GM19455 (cell line): Measurements from ENCODE around the gene C2CD2L.
A peak's percentile ranks its signal among the peaks of the same experiment; 100 is the strongest.
"Not testable (repeated sequence)": the region's sequence is repeated elsewhere in the genome, so short reads cannot be mapped to it uniquely, and the experiment has no call there.

Source experiments
- ATAC-seq: cut with Tn5 transposase; IDR thresholded peaks from one replicate; pipeline ENCODE4 v1.9.1; 2021; ENCODE audit not compliant: unreplicated experiment

C2CD2L gene

DNA sequence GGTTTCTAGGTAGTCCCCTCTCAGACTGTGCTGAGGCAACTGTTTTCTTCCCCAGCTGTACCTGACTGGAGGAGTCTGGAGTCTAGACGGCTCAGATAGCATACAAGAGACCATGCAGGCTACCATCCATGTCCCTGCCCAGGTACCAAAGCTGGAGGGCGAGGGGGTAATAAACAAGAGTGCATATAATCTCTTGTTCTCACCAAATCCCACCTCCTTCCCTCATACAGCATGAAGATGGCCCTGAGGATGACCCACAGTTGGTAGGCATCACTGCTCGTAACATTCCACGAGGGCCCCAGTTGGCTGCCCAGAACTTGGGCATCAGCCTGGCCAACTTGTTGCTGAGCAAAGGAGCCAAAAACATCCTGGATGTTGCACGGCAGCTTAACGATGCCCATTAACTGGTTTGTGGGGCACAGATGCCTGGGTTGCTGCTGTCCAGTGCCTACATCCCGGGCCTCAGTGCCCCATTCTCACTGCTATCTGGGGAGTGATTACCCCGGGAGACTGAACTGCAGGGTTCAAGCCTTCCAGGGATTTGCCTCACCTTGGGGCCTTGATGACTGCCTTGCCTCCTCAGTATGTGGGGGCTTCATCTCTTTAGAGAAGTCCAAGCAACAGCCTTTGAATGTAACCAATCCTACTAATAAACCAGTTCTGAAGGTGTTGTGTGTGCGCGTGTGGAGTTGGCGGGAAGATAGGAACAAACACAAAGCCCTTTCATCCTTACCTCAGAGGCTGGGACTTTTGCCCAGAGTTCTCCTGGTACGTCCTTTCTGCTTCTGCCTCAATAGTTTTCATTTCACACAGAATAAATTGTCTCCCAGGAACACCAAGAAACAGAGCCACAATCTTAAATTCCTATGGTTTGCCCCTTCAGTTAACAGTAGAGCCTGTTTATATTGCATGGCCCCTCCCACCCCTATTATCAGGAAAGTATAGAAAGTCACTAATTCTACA lies 14.0 kb upstream of the C2CD2L start:
- ATAC-seq = no peak

DNA sequence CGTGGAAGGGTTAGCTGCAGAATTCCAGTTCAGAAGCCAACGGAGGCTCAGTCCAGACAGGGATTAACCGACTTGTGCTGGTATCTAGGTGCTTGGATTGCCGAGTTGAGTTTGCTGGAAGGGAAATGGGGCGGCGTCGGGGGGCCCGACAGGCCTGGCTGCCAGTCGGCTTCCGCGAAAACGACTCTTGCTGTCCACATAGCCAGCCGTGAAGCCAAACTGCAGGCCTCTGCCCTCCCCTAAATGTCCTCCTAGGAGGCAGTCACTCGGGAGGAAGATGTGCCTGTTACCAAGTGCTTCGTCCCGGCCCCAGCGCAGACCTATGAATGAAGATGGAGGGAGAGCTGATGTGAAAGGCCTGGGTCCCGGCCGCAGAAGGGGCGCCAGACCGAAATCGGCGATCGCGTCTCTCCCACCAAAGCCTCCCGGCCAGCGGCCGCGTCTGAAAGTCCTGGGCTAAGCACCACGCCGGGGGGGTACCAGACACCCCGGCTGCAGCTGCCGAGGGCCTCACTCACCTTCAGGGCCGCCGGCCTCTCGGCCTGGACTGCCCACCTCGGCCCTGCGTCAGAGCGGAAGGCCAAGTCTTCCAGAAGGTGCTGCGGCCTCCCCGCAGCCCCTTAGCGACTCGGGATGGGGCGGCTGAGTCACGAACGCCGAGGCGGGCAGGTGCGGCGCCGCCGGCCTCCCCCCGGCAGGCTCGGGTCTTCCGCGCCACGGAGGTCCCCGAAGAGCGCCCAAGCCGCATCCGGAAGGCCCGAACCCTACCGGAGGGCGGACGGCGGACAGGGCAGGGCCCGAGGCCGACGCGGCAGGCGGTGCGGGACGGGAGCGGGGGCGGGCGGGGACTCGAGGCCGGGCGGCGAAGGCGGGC lies 13.0 kb upstream of the C2CD2L start:
- peak; percentile 3 for ATAC-seq

DNA sequence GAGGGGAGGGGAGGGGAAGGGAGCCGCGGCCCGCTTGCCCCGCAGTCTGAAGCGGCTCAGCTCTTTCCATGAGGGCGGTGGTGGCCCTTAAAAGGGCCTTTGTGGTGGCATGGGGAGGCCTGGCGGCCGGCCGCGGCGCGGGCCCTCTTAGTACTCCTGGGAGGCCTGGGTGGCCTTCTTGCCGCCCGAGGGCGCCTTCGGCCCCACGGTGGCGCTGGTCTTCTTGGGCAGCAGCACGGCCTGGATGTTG lies 12.4 kb upstream of the C2CD2L start:
- peak; percentile 35 for ATAC-seq

DNA sequence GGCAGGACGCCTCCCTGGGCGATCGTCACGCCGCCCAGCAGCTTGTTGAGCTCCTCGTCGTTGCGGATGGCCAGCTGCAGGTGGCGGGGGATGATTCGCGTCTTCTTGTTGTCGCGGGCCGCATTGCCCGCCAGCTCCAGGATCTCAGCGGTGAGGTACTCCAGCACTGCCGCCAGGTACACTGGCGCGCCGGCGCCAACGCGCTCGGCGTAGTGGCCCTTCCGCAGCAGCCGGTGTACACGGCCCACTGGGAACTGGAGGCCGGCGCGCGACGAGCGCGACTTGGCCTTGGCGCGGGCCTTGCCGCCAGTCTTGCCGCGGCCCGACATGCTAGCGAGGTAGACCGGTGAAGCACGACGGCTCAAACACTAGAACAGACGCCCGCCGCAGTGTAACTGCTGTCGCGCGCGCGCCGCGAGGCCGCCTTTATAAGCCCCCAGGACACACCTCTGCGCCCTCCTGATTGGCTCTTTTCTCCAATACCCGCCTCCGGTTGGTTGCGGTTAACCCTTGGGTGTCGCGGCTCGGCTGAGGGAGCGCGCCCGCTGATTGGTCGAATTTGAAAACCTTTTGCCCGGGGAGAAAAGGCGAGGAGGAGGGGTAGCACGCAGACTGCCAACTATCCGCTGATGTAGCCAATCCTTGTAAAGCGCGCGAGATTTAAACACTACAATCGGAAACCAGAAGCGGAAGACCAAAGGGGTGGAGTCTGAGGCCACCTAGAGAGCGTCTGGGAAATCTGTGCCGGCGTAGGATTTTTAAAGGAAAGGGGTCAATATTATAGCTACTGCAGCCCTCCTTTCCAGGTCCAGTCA lies 11.9 kb upstream of the C2CD2L start:
- peak; percentile 74 for ATAC-seq

DNA sequence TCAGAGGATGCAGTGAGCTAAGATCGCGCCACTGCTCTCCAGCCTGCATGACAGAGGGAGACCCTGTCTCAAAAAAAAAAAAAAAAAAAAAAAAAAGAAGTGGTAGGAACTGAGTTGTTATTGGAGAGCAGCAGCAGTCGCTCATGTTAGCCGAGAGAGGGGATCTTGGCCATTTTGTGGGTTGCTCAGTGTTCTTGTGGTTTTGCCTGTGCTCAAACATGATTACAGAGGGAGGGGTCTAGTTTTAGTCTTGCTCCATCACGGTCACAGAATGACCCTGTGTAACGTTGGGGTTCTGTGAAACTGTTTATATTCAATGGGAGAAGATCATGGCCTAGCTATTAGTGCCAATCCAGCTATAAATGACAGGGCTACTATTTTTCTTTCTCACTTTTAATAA lies 7.4 kb upstream of the C2CD2L start:
- no peak for ATAC-seq

DNA sequence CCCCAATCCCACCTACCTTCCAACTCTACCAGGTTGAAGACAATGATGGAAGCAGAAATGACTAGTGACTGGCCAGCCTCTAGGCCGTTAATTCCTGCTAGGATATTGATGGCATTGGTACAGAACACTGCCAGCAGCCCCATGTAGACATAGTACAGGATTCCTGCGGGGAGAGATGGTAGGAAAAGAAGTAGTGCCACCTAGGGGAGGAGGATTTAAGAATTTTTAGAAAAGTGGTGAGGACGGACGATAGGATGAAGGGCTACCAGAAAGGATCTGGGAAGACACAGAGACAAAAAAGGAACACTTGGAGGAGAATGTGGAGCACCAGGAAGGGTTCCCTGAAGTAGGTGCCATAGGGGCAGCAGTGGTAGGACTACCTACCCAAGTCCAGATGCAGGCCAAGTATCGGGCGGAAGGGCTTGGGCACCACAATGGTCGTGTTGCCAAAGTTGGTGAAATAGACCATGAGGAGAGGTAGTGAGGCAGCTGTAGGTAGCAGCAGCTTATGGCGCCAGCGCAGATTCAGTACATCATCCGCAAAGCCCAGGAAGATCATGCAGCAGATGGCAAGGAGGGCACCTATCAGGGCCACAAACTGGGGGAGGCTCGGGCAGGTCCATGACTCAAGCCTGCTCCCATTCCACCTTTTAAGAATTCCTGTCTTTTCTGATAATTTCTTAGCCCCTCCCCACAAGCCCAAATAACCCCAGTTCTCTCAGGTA lies 6.7 kb upstream of the C2CD2L start:
- ATAC-seq = no peak

DNA sequence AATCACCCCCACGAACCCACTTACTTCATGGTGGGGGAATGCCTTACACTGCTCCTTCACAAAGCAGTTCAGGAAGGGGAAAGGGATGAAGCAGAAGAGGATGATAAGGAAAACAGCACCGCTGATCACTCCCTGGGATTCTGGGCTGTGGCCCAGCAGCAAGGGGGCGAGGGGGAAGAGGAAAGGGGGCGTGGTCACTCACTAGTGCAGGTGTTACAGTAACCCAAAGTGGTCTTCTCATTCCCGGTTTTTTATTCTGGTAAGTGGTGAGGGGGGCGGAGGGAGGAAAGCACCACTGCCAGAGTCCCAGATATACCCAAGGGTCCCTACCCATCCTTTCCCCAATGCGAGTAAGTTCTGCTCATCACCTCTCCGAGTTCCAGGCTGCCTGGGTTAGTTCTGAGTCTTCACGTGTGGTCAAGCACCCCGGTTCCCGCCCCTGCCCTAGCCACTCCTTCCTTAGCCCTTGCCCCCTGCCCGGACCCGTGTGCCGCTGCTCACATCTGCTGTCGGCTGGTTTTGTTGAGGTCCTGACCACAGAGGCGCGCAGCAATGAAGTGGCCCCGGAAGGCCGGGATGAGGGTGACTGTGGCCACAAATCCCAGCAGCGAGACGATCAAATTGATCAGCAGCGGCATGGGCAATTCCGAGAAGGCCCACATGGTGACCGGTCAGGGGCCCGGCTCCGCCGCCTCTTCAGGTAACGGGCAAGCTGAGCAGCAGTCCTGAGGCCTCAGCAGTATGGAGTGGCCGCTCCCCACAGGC lies 6.0 kb upstream of the C2CD2L start:
- ATAC-seq = peak; percentile 23

DNA sequence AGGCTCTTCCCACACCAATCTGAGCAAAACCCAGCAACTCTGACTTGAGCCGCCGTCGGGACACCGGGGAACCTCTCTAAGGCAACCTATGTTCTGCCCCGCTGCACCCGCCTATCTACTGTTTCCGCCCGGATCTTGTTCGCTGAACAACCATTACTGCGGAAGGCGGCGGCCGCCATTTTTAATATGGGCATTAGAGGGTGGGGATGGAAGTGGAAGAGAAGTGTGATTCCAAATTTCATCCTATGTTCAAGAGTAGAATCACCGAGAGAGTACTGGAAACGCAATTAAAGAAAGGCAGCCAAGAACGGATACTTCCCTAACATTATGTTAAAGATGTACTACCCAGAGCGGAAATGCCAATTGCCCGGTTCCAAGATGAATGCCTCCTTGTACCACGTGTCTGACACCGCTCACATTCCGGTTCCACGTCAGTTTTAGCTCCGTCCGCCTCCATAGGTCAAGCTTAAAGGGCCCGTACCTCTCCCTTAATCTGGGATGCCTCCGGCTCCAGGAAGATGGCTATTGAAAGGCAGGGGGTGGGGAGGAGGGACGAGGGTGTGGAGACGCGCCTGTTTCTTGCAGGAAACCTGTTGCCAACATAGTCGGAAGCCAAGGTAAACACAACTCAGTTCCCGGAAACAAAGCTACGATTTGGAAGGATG lies 5.3 kb upstream of the C2CD2L start, which contains the start of gene DPAGT1:
TSS of gene DPAGT1 (minus strand) at position 95 of the 665 bp plus-strand sequence. CDS start 198 bp downstream, outside the sequence.
- peak; percentile 75 for ATAC-seq

DNA sequence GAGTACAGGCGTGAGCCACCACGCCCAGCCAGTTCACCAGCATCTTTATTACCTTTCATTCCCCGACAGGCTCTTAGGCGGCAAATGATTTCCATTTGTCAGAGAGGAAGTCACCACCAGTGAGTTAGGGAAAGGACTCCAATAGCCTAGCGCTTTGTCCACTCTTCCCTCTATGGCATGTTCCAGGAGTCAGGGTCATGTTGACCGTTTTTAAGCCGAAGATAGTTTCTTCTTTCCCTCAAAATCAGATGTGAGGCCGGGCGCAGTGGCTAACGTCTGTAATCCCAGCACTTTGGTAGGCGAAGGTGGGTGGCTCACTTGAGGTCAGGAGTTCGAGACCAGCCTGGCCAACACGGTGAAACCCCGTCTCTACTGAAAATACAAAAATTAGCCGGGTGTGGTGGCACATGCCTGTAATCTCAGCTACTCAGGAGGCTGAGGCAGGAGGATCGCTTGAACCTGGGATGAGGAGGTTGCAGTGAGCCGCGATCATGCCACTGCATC lies 3.9 kb upstream of the C2CD2L start:
- not testable (repeated sequence) for ATAC-seq

DNA sequence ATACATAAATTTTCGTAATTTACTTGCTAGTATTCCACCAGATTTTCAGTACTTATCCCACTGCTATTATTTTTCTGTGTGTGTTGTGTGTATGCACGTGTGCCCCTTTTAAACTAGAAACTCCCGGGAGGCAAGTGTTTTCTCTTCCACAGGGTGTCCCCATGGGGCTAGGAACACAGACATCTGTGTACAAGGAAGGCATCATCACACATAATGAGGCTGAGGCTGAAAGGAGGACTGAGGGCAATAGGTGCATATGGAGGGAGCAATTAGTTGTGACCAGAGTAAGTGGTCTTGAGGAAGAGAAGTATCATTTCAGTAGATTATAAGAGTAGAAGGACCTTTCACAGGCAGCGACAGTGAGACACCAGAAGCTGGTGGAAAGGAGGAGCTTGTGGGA lies 3.4 kb upstream of the C2CD2L start:
- ATAC-seq = no peak

DNA sequence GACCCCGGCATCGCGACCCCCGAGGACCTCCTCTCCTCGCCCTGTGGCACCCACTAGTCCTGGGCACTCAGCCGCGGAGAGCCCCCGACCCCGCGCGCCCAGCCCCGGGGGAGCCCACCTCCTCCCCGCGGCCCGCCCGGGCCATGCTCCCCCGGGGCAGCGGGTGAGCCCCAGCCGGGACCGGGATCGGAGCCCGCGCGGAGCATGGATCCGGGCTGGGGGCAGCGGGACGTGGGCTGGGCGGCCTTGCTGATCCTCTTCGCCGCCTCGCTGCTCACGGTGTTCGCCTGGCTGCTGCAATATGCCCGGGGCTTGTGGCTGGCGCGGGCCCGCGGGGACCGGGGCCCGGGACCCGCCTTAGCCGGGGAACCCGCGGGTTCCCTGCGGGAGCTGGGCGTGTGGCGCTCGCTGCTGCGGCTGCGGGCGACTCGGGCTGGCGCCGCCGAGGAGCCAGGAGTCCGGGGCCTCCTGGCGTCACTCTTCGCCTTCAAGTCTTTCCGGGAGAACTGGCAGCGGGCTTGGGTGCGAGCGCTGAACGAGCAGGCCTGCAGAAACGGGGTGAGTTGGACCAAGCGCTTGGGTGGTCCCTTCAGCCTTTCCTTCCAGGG lies 498 bp downstream of the C2CD2L start:
- ATAC-seq = peak; percentile 25

DNA sequence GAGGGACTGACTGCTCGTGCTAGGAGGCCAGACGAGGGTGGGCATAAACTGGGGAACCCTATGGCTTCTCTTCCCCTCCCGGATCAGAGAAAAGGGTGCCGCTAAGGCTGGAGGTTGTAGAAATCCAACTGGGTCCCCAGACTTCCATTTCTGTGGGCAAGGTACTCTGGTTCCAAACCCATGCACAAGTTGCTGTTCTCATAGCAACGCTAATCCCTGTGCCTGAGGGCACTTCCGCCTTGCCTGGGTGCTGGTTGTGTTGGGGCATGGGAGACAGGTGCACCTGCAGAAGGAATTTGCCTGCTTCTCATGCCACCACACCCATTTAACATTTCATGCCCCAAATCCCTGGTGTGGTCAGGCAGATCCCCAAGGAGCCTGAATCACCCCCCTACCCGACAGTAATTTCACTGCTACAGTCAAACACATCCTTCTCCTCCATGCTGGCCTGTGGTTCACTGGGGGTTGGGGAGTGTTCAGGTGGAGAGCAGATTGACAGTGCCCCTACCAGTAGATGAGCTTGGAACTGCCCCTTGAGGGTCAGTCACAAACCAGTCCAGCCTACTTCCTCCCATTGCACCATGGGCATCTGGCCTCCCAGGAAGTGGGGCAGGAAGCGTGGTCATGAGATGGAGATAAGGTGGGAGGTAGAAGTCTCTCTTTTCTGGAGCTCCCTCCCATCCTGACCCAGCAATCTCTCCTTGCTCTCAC lies 1.2 kb downstream of the C2CD2L start:
- ATAC-seq = no peak

DNA sequence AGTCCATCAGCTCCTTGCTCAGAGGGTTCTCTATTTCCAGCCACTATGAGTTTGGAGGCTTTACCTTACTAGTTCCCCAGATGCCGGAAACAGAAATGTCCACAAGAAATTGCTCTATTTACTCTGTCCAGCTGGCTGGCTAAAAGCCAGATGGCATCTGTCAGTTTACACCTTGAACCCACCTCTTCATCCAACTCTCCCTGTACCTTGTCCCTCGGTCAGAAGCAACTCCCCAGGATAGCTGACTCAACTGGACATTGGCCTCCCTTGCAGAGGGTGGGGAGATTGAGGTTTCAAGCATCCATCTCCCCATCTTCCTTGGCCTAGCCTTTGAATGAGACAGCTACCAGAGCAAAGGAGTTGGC lies 1.7 kb downstream of the C2CD2L start:
- ATAC-seq = no peak

DNA sequence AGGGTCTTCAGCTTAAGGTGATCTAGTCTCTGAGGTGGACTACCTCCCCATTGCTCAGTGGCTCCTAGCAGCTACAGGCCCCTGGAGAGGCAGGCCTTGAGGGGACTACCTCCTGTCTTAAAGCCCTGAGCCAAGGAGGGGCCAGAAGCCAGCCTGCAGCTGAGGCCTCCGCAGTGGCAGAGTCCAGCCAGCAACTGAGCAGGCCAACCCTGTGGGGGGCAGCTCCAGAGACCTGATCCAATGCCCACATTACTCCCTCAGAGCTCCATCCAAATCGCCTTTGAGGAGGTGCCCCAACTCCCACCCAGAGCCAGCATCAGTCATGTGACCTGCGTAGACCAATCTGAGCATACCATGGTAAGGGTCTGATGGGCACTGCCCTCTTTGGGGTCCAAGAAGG lies 2.7 kb downstream of the C2CD2L start:
- ATAC-seq = no peak

DNA sequence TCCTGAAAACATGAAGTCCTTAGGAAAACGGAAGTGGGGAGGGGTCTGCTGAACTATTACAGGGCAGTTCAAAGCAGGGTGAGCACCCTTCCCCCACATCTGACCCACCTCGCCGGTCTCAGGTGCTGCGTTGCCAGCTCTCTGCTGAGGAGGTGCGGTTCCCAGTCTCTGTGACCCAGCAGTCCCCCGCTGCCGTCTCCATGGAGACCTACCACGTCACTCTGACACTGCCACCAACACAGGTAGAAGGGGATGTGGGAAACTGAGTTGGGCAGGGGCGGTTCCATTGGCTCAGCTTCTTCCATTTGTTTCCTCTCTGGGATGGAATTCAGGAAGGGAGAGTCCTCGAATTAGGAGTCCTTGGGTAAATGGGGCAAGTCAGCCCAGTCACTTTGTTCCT lies 3.3 kb downstream of the C2CD2L start:
- no peak for ATAC-seq

DNA sequence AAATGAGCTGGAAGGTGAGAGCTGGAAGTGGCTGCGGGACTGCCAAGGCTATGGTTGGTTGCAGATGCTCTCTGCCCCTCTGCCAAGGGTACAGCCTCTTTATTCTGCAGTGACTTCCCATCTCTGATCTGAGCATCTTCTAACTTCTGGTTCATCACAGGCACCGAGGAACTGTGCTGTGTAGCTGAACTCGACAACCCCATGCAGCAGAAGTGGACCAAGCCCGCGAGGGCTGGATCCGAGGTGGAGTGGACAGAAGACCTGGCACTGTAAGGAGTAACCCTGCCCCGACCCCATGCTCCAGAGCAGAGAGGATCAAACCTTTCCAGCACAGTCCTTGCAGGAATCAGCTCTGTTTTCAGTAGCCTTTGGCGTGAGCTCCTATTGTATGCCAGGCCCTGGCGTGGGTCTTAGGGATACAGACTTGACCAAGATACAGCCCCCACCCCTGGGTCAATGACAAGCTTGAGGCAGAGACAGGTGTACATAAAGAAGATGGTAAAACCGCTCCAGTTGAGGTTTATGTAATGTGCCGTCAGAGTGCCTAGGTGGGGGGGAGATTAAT lies 4.3 kb downstream of the C2CD2L start:
- ATAC-seq = no peak

DNA sequence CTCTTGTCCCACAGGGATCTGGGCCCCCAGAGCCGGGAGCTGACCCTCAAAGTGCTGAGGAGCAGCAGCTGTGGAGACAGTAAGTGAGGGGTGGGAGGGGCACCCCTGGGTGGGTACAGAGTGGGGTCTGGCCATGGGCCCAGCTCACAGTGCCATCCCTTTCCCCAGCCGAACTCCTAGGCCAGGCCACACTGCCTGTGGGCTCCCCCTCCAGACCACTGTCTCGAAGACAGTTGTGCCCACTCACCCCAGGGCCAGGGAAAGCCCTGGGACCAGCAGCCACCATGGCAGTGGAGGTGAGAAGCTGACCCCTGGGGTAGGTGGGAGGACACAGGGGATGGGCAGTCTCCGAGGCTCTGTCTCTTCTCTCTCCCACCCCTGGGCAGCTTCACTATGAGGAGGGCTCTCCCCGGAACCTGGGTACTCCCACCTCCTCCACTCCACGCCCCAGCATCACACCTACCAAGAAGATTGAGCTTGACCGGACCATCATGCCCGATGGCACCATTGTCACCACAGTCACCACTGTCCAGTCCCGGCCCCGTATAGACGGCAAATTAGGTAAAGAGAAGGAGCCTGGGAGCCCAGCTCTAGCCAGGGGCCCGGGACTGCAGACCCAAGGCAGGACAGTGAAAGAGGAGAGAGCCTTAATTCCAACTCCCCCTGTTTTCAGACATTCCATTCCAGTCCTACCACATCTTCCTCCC lies 5.3 kb downstream of the C2CD2L start:
- no peak for ATAC-seq
